Duodenal mucosa (tissue), 2 donors: ENCODE measurements around the gene RBP7.

Experiments
- H3K27ac ChIP-seq: one replicate; pipeline ENCODE4 v1.7.0; 2013; ENCODE audit warnings: low read depth, low read length
- H3K27me3 ChIP-seq, 2 donors: one replicate each; pipeline ENCODE4 v1.7.0; 2013; ENCODE audit warnings: low read length in 2 of 2, control low read depth in 1 of 2; ENCODE audit not compliant: insufficient read depth in 2 of 2, control insufficient read depth in 1 of 2
- H3K36me3 ChIP-seq, 2 donors: one replicate each; pipeline ENCODE4 v1.7.0; 2013; ENCODE audit warnings: low read length in 2 of 2, control low read depth in 1 of 2; ENCODE audit not compliant: insufficient read depth in 2 of 2, control insufficient read depth in 1 of 2
- H3K4me1 ChIP-seq, 2 donors: one replicate each; pipeline ENCODE4 v1.7.0; 2013; ENCODE audit warnings: low read length in 2 of 2, control low read depth in 1 of 2; ENCODE audit not compliant: insufficient read depth in 2 of 2, control insufficient read depth in 1 of 2
- H3K4me3 ChIP-seq, 2 donors: one replicate each; pipeline ENCODE4 v1.7.0; 2013; ENCODE audit warnings: low read length in 2 of 2, low read depth in 1 of 2
- H3K9ac ChIP-seq, 2 donors: one replicate each; pipeline ENCODE4 v1.7.0; 2013; ENCODE audit warnings: low read length in 2 of 2, low read depth in 1 of 2
- H3K9me3 ChIP-seq, 2 donors: one replicate each; pipeline ENCODE4 v1.7.0; 2013; ENCODE audit warnings: low read length in 2 of 2, control low read depth in 1 of 2; ENCODE audit not compliant: control insufficient read depth in 1 of 2

The RBP7 gene

DNA sequence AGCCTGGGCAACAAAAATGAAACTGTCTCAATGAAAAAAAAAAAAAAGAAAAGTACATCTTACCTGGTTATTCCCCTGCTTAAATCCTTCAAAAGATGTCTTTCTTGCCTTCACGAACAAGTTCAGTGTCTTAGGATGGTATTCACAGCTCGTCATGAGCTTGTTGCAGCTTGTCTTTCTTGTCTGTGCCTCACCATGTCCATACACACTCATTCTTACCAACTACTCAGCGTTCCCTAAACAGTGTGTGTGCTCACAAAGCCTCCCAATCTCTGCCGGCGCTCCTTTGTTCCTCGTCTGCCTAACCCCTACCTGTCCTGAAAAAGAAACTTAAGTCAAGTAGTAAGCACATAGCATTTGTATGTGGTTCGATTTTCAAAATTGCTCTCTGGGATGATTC, 66.8 kb downstream of the RBP7 start:
- no peak overlapping the region for H3K4me3 ChIP-seq
- no peaks in the 10 kb centered on the region for H3K9me3 ChIP-seq
- H3K9ac ChIP-seq = no peak overlapping the region
- peaks cover 4 to 9% of the 10 kb centered on the region in 2 donors for H3K4me1 ChIP-seq
- no peaks in the 10 kb centered on the region for H3K27me3 ChIP-seq
- H3K27ac ChIP-seq = no peak overlapping the region
- peaks cover 0 to 8% of the 10 kb centered on the region in 2 donors for H3K36me3 ChIP-seq

- Histone ChIP-seq H3K36me3 (no peaks in the 10 kb centered on the region), H3K27ac (no peak overlapping the region), H3K27me3 (no peaks in the 10 kb centered on the region), H3K9me3 (no peaks in the 10 kb centered on the region), H3K4me3 (no peak overlapping the region), H3K4me1 (peaks cover 4 to 9% of the 10 kb centered on the region in 2 donors), H3K9ac (no peak overlapping the region)
These were observed 67.7 kb downstream of the RBP7 start for GRCh38 chr1:10064416-10065343.

DNA sequence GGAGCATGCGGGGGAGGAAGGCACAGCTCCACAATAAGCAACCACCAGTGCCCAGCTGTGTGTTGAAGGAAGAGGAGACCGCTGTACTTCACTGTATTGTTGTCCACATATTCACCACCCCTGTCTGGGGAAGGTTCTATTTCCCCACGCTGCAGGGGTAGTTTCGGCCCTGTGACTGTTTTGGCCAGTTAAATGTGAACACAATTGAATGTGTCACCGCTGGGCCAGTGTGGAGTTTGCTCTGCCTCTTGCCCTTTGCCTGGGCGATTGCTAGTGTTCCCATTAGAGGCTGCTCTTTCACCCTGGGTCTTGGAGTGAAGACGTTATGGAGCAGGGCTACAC, 68.3 kb downstream of the RBP7 start:
- H3K27me3 ChIP-seq = no peaks in the 10 kb centered on the region
- H3K4me1 ChIP-seq = peaks cover 4 to 9% of the 10 kb centered on the region in 2 donors
- no peak overlapping the region for H3K27ac ChIP-seq
- no peaks in the 10 kb centered on the region for H3K9me3 ChIP-seq
- H3K4me3 ChIP-seq = no peak overlapping the region
- no peak overlapping the region for H3K9ac ChIP-seq
- H3K36me3 ChIP-seq = no peaks in the 10 kb centered on the region
